Liver (tissue), 3 donors: ENCODE results near the gene C1QL2.

Source experiments
- ATF3 ChIP-seq: IDR thresholded peaks from 2 replicates; pipeline ENCODE4 v1.6.1; 2016; ENCODE audit warnings: antibody characterized with exemption
- CTCF ChIP-seq: fragments of 150-350 bp; IDR thresholded peaks from 2 replicates; pipeline ENCODE4 v1.5.1; 2017; ENCODE audit warnings: improper control_type of control experiment, low read depth, low read length; ENCODE audit not compliant: missing input control
- FOXA1 ChIP-seq: IDR thresholded peaks from 2 replicates; pipeline ENCODE4 v1.6.1; 2016; ENCODE audit warnings: antibody characterized with exemption
- GABPA ChIP-seq, 2 donors: IDR thresholded peaks in 1 of 2; conservative IDR thresholded peaks in 1 of 2; 2 replicates each; pipeline ENCODE4 v1.6.1; 2016; ENCODE audit warnings: antibody characterized with exemption in 2 of 2, mild to moderate bottlenecking in 1 of 2, moderate library complexity in 1 of 2
- MAX ChIP-seq: IDR thresholded peaks from 2 replicates; pipeline ENCODE4 v1.6.1; 2016; ENCODE audit warnings: antibody characterized with exemption
- NR2F2 ChIP-seq: IDR thresholded peaks from 2 replicates; pipeline ENCODE4 v1.6.1; 2016; ENCODE audit warnings: antibody characterized with exemption
- RAD21 ChIP-seq, 2 donors: IDR thresholded peaks; 2 replicates each; pipeline ENCODE4 v1.6.1; 2016; ENCODE audit warnings: antibody characterized with exemption in 2 of 2, mild to moderate bottlenecking in 2 of 2
- REST ChIP-seq: IDR thresholded peaks from 2 replicates; pipeline ENCODE4 v1.6.1; 2016; ENCODE audit warnings: antibody characterized with exemption, mild to moderate bottlenecking
- YY1 ChIP-seq: IDR thresholded peaks from 2 replicates; pipeline ENCODE4 v1.6.1; 2016; ENCODE audit warnings: antibody characterized with exemption, mild to moderate bottlenecking
- donor health status: healthy.
- donor health status: healthy.

- TF ChIP-seq CTCF: no peak
- TF ChIP-seq MAX: no peak
- TF ChIP-seq ATF3: no peak
- no peak for TF ChIP-seq REST
- TF ChIP-seq RAD21 (IDR thresholded peaks at IDR 0.05): no peak
- TF ChIP-seq FOXA1: no peak
- TF ChIP-seq YY1: no peak
- TF ChIP-seq NR2F2: no peak
- TF ChIP-seq GABPA (IDR thresholded peaks at IDR 0.05 in 1 of 2, conservative IDR thresholded peaks at IDR 0.05 in 1 of 2): no peak
Observed at GRCh38 chr2:119113489-119113770, 45.1 kb downstream of the C1QL2 start.
